Ascending aorta (tissue), 2 donors: ENCODE data around the gene PRSS23. TPM values are rescaled to one million over a fixed set of nuclear protein-coding genes. Genes with fewer than 3 reads are reported as not detected.
"Not testable (repeated sequence)": the region's sequence is repeated elsewhere in the genome, so short reads cannot be mapped to it uniquely, and the experiment has no call there.

ENCODE experiments used
- DNase-seq, 2 donors: peaks; one replicate each; pipeline ENCODE4 v3.0.0-alpha.2; 2019; ENCODE audit warnings: low spot score in 2 of 2
- H3K27ac ChIP-seq, 2 donors: fragments of 200-600 bp; sonication (generic); one replicate each; pipeline ENCODE4 v1.5.1; 2016 to 2017; ENCODE audit warnings: mild to moderate bottlenecking in 1 of 2
- H3K27me3 ChIP-seq: fragments of 200-600 bp; sonication (generic); one replicate; pipeline ENCODE4 v1.5.1; 2017
- H3K36me3 ChIP-seq, 2 donors: fragments of 200-600 bp; sonication (generic); one replicate each; pipeline ENCODE4 v1.5.1; 2016
- H3K4me1 ChIP-seq, 2 donors: fragments of 200-600 bp; sonication (generic); one replicate each; pipeline ENCODE4 v1.5.1; 2016 to 2017; ENCODE audit warnings: mild to moderate bottlenecking in 1 of 2
- H3K4me3 ChIP-seq, 2 donors: fragments of 200-600 bp; sonication (generic); one replicate each; pipeline ENCODE4 v1.5.1; 2016 to 2017; ENCODE audit warnings: mild to moderate bottlenecking in 1 of 2
- H3K9me3 ChIP-seq, 2 donors: fragments of 200-600 bp; sonication (generic); one replicate each; pipeline ENCODE4 v1.5.1; 2016
- CTCF ChIP-seq, 3 experiments: fragments of 200-600 bp in 2 of 3; fragments of 450-650 bp in 1 of 3; sonication (generic) in 2 of 3; IDR thresholded peaks; one replicate each; pipeline ENCODE4 v1.5.1; 2016 to 2019; ENCODE audit warnings: antibody characterized with exemption in 3 of 3, mild to moderate bottlenecking in 1 of 3, moderate library complexity in 1 of 3
- intact Hi-C: fragments of 100-400 bp; cut with DNase I; formaldehyde crosslinking; loops from one replicate; pipeline ENCODE4 v1.15.1; 2023
- total RNA-seq: library from RNA; depleted of rRNA; stranded (reverse); fragments of >200 nt; gene quantifications from one replicate; pipeline ENCODE4 v1.1.0, GENCODE V29; 2016

Gene PRSS23
- total RNA-seq, 1 donor from 2014 or later = 184 TPM

- H3K9me3 ChIP-seq = no peaks in the 10 kb centered on the region
- H3K4me1 ChIP-seq = peaks cover 8 to 41% of the 10 kb centered on the region in 2 donors
- DNase-seq = no peak
- H3K36me3 ChIP-seq = no peaks in the 10 kb centered on the region
- peak; percentile 56 to 73 (median 71) for TF ChIP-seq CTCF (IDR thresholded peaks at IDR 0.05)
- intact Hi-C loops = loop anchor here (1.0 to 10.0 kb wide), 4 partner anchors 99 to 514 kb away; partner anchors contain the start of gene HIKESHI
- no peak overlapping the region for H3K27ac ChIP-seq
- H3K27me3 ChIP-seq = no peaks in the 10 kb centered on the region
- peak overlapping the region in 1 of 2 donors; percentile 26 for H3K4me3 ChIP-seq
These were observed 18.3 kb downstream of the PRSS23 start for GRCh38 chr11:86818462-86819192.

GRCh38 chr11:86824139-86824538 is 23.8 kb downstream of the PRSS23 start:
- H3K27ac ChIP-seq, H3K4me3 ChIP-seq, DNase-seq, H3K4me1 ChIP-seq, H3K27me3 ChIP-seq, H3K9me3 ChIP-seq, H3K36me3 ChIP-seq, intact Hi-C loops: not testable (repeated sequence)

GRCh38 chr11:86834376-86834775 is 34.0 kb downstream of the PRSS23 start:
- H3K36me3 ChIP-seq, H3K4me1 ChIP-seq, DNase-seq, H3K27me3 ChIP-seq, intact Hi-C loops, H3K27ac ChIP-seq, H3K9me3 ChIP-seq, H3K4me3 ChIP-seq: not testable (repeated sequence)

GRCh38 chr11:86844762-86845508 is 44.6 kb downstream of the PRSS23 start:
- intact Hi-C loops, DNase-seq: not testable (repeated sequence)

GRCh38 chr11:86848132-86848531 is 47.8 kb downstream of the PRSS23 start:
- no peaks in the 10 kb centered on the region for H3K4me1 ChIP-seq
- no peaks in the 10 kb centered on the region for H3K36me3 ChIP-seq
- no peaks in the 10 kb centered on the region for H3K27me3 ChIP-seq
- TF ChIP-seq CTCF (IDR thresholded peaks at IDR 0.05) = no peak
- H3K27ac ChIP-seq = peak overlapping the region in 1 of 2 donors; percentile 36
- no peaks in the 10 kb centered on the region for H3K9me3 ChIP-seq
- no peak for DNase-seq
- intact Hi-C loops = no loop called here
- no peak overlapping the region for H3K4me3 ChIP-seq

More at GRCh38 chr11:86844762-86845508, 44.6 kb downstream of the PRSS23 start:
- H3K36me3 ChIP-seq, H3K27ac ChIP-seq, H3K4me1 ChIP-seq, H3K4me3 ChIP-seq, H3K27me3 ChIP-seq, H3K9me3 ChIP-seq: not testable (repeated sequence)

GRCh38 chr11:86849679-86850078 is 49.3 kb downstream of the PRSS23 start:
- no peak for TF ChIP-seq CTCF (IDR thresholded peaks at IDR 0.05)
- no peak overlapping the region for H3K27ac ChIP-seq
- DNase-seq = no peak
- no peaks in the 10 kb centered on the region for H3K27me3 ChIP-seq
- H3K4me3 ChIP-seq = no peak overlapping the region
- no peaks in the 10 kb centered on the region for H3K9me3 ChIP-seq
- no peaks in the 10 kb centered on the region for H3K36me3 ChIP-seq
- intact Hi-C loops = no loop called here
- no peaks in the 10 kb centered on the region for H3K4me1 ChIP-seq

Other genes with a start within 250 kb of the PRSS23 start
- 34.2 TPM for gene ME3, start 127.9 kb upstream of the PRSS23 start, total RNA-seq
- gene FZD4, start 154.9 kb downstream of the PRSS23 start, total RNA-seq = 124 TPM
- gene TMEM135, start 237.4 kb downstream of the PRSS23 start, total RNA-seq = 18.4 TPM